LoVo (cell line): ENCODE measurements around the gene GIPR.
"Not testable (repeated sequence)": the region's sequence is repeated elsewhere in the genome, so short reads cannot be mapped to it uniquely, and the experiment has no call there.

Experiments used
- DNase-seq: peaks from one replicate; pipeline ENCODE4 v3.0.0-alpha.2; 2016; ENCODE audit warnings: low spot score

Gene GIPR

DNA sequence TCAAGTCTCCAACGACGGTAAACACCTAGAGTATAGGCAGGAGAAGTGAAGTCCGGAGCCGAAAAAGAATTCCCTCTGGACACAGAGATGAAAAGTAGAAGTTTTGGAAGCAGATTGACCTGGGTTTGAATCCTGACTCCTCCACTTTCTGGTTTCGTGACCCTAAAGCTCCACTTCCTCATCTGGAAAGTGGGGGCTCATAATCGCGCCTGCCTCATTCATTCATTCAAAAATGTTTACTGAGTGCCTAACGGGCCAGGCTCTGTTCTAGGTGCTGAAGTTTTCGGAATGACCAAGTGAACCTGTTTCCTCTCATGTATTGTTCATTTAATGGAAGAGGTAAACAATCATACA is 21.7 kb upstream of the GIPR start:
- DNase-seq = no peak

DNA sequence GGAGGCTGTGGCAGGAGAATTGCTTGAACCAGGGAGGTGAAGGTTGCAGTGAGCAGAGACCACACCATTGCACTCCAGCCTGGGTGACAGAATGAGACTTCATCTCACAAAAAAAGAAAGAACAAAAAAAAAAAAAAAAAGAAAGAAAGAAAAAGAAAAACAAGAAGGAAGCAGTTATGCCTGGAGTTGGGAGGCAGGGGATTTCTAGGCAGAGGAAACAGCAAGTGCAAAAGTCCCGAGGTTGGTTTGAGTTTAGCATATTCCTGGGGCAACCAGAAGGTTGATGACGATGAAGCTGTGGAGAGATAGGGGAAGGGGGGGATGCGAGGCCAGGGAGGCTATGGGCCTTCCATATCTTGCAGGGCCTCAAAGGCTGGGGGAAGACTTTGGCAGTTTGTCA is 17.3 kb upstream of the GIPR start:
- no peak for DNase-seq

DNA sequence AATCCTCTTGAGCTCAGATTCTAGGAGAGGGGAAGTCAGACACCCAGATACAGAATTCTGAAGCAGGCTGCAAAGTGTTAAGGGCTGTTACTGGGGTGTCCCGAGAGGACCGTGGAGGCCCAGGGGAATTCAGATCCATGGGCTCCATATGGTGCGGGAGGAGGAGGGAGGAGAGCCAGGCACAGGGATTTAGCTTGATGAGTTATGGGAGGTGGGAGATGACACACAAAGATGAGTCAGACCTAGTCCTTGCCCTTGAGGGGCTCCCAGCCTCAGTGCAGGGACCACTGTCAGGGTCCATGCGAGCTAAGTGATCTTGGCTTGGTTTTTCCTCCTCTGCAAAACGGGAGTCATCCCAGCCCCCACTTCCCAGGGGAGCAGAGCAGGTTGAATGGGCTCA is 14.4 kb upstream of the GIPR start:
- no peak for DNase-seq

DNA sequence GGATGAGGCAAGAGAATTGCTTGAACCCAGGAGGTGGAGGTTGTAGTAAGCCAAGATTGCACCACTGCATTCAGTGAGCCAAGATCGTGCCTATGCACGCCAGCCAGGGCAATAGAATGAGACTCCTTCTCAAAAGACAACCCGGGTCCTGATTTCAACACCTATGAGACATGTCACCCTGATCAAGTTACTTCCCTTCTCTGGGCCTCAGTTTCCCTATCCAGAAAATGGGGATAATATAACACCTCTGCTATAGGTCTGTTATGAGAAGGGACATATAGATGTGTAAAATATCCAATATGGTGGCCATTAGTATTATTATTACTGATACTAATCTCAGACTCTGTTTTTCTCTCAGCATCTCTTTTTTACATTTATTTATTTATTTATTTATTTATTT is 12.9 kb upstream of the GIPR start:
- DNase-seq = no peak

DNA sequence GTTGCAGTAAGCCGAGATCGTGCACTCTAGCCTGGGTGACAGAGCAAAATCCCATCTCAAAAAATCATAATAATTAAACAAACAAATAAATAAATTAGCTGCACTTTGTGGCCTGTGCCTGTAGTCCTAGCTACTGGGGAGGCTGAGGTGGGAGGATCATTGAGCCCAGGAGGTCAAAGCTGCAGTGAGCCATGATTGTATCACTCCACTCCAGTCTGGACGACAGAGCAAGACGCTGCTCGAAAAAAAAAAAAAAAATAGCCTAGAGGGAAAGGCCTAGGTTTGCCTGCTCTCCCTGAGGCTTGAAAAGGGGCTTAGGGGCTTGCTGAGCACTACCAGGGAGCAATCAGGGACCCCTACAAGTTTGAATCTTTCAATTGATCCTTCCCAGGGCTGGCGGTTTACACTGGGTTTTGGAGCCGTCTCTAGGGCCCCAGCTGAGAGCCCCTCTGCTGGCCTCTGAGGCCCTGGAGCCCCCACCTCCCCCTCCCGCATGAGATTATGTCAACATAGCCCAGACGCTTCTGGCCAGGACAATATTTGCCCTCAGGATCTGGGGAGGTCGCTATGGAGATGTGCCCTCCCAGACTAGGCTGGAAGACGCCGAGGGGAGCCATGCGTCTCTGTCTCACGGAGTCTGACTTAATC is 10.4 kb upstream of the GIPR start:
- DNase-seq = no peak

DNA sequence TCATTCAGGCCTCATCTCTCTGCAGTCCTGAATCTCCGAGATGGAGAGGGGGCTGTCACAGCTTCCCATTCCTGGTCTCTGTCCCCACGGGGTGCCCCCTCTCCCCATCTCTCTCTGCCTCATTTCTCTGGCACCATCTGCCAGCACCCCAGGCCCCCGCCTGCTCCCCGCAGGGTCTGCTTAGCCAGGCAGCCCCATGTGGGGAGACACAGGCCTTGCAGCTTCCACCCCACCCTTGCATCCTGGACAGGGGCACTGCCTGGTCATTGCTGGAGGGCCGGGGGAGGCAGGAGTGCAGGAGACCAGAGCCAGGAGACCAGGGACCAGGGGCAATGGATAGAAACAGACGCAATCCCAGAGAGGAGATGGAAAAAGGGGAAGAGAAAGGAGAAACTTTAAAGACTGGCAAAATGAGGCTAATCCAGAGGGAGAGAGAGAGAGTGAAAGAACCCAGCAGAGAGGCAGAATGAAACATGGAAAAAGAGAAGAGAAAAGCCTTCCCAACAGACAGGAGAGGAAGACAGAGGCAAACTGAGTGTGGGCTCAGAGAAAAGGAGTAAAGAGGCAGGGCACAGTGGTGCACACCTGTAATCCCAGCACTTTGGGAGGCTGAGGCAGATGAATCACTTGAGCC is 8.8 kb upstream of the GIPR start:
- no peak for DNase-seq

DNA sequence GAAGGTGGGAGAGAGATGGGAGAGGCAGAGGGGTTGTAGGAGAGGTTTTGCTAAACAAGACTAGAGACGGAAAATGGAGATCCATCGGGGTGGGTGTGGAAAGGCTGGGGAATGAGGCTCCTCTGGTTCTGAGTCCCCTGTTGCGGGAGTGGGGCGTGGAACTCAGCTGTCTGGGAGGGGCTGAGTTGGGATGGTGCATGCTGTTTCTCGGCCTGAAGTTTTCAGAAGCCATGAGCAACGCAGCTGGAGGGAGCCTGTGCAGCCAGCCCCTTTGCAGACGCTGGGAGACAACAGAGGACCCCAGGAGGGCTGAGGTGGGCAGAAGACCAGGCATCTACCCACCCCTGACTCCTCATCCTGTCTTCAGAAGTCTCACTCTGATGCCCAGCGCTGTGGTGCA is 7.4 kb upstream of the GIPR start:
- no peak for DNase-seq

DNA sequence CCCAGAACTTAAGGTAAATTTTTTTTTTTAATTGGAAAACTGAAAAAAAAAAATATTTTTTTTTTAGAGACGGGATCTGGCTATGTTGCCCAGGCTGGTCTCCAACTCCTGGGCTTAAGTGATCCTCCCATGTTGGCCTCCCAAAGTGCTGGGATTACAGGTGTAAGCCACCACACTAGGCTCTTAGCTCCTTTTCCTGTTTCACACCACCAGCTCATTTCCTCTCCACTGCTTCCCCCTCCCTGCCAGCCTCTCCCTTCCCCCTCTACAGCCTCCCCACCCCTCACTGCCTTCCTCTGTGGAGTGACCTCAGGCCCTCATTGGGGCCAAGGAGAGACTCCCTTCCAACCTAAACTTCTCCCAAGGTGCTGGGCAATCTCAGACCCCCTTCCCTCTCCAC is 4.2 kb upstream of the GIPR start:
- DNase-seq = no peak

DNA sequence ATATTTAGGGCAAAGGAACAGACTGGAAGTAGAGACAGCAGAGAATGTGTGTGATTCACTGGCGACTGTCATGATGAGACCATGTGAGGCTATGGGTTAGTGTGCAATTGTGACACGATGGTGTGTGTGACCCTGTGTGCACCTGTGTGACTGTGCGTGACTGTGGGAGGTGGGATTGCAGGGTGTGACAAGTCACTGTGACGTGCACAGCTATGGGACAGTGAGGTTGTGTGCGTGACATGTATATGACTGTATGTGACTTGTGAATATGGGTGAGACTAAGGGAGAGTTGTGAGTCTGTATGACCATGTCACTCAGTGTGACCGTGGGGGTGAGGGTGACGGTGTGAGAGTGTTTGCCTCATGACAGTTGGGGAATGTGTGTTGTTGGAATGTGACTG is 3.4 kb upstream of the GIPR start:
- no peak for DNase-seq

DNA sequence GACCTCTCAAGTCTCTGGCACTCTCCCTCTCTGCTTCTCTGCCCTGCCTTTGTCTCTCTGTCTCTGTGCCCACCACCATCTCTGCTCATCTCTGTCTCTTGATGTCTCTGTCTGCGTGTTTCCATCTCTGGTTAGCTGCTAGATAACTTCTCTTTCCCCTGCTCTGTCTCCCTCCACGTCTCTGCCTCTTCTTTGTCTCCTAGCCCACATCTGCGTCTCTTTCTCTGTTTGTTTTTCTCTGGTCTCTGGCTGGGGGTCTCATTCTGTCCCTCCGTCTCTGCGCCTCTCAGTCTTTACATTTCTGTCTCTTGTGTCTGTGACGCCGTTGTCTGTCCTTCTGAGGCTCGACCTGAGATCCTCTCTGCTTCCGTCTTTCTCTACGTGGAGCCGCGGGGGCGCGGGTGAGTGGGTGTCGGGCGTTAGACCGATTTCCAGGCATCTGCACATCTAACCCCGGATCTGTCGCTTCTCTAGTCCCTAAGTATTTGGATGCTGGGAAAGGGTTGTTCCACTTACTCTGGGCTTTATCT is 386 bp downstream of the GIPR start:
- no peak for DNase-seq

DNA sequence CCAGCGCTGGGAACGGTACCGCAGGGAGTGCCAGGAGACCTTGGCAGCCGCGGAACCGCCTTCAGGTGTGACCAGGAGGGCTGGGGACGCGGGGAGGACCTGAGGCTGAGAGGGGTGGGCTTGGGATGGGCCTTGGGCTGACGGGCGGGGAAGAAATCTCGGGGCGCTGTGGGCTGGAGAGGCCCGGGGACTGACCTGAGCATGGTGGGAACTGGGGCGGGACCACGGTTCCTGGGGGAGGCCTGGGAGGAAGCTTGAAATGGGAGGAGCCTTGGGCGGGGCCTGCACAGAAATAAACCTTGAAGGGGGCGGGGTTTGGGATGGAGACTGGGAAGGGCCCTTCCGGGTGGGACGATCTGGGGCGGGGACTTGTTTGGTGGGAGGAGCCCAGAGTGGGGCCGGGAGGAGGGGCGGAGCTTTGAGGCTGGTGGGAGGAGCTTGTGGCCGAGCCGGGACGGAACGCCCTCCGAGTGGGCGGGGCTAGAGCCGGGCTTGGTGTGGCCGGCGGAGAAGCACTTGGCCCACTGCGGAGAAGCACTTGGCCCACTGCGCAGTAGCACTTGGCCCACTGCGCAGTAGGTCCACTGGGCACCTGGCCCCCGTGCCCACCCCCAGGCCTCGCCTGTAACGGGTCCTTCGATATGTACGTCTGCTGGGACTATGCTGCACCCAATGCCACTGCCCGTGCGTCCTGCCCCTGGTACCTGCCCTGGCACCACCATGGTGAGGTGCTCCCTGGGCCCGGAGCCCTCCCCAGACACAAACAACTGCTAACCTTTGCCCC is 2.8 kb downstream of the GIPR start:
- peak; percentile 83 for DNase-seq

DNA sequence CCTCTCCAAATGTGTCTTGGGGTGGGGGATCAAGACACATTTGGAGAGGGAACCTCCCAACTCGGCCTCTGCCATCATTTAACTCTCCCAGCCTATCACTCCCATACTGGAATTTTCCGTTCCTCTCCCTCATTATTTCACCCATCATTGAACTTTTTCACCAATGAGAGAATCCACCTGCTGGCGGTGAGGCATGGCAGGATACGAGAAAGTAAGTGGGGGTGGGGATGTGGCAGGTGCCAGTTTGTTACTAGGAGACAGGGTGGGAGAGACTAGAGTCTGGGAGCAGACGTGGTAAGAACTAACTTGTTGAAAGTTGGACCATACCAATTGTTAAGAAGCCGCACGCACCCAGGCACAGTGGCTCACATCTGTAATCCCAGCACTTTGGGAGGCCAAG is 6.9 kb downstream of the GIPR start:
- no peak for DNase-seq

DNA sequence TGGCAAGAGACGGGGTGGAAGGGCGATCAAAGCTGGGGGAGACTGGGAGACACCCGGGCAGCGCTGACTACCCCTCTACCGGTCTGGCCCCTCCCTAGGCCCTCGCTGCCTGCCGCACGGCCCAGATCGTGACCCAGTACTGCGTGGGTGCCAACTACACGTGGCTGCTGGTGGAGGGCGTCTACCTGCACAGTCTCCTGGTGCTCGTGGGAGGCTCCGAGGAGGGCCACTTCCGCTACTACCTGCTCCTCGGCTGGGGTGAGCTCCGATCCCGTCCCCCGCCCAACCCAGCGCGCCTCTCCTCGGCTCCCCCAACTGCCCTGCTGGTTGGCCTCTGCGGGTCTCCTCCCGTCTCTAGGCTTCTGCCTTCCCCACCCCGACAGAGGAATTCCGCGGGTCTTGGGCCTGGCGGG is 8.8 kb downstream of the GIPR start:
- DNase-seq = no peak

DNA sequence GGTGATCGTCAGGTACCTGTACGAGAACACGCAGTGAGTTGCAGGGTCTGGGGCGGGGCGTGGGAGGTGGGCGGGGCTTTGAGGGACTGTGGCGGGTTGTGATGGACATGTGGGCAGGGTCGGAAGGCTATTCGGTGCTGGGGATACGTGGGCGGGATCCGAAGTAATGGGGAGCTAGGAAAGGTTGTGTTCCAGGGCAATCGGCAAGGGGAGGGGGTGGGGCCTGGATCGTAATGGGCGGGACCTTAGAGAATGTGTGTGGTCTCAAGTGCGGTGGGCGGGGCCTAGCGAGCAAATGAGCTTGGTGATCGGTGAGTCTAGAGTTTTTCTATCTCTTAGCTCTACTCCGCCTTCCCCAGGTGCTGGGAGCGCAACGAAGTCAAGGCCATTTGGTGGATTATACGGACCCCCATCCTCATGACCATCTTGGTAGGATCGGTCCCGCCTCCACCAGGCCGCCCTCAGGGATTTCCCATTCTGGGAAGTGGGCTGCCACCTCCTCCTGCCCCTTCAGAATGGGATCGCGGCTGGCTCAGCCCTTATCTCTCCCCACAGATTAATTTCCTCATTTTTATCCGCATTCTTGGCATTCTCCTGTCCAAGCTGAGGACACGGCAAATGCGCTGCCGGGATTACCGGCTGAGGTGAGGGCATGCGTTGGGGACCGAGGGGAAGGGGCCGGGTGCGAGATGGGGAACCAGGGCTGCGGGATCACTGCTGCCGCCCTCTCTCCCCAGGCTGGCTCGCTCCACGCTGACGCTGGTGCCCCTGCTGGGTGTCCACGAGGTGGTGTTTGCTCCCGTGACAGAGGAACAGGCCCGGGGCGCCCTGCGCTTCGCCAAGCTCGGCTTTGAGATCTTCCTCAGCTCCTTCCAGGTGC is 9.6 kb downstream of the GIPR start:
- DNase-seq = peak; percentile 86

DNA sequence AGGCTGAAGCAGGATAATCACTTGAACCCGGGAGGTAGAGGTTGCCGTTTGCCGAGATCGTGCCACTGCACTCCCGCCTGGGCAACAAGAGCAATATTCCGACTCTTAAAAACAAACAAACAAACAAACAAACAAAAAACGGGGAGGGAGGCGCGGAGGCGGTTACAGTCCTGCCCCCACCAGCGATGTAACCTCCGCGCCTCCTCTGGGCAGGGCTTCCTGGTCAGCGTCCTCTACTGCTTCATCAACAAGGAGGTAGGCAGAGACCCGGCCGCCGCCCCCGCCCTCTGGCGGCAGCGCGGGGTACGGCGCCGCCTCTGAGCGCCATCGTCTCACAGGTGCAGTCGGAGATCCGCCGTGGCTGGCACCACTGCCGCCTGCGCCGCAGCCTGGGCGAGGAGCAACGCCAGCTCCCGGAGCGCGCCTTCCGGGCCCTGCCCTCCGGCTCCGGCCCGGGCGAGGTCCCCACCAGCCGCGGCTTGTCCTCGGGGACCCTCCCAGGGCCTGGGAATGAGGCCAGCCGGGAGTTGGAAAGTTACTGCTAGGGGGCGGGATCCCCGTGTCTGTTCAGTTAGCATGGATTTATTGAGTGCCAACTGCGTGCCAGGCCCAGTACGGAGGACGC is 13.5 kb downstream of the GIPR start:
- peak; percentile 90 for DNase-seq

DNA sequence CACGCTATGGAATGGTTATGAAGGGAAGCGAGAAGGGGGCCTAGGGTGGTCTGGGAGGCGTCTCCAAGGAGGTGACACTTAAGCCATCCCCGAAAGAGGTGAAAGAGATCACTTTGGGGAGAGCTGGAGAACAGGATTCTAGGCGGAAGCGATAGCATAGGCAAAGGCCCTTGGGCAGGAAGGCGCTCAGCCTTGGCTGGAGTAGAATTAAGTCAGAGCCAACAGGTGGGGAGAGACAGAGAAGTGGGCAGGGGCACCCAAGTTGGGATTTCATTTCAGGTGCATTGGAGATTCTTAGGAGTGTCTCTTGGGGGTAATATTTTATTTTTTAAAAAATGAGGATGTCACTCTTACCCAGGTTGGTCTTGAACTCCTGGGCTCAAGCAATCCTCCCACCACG is 14.1 kb downstream of the GIPR start:
- DNase-seq = no peak

DNA sequence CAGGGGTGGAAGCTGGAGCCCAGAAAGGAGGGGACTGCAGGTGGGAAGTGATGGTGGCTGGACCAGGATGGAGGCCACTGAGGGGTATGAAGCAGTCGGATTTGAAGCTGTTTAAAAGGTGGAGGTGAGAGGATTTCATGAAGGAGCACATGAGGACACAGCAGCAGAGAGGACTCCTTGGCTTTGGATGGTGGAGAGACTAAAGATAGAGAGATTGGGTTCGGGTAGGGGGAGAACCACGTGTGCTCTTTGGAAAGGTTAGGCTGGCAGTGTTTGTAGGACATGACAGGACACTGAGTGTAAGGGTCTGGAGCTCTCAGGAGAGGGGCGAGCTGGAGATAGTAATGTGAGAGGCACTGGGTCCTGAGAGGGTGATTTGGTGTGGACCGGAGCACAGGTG is 14.9 kb downstream of the GIPR start:
- DNase-seq = no peak

DNA sequence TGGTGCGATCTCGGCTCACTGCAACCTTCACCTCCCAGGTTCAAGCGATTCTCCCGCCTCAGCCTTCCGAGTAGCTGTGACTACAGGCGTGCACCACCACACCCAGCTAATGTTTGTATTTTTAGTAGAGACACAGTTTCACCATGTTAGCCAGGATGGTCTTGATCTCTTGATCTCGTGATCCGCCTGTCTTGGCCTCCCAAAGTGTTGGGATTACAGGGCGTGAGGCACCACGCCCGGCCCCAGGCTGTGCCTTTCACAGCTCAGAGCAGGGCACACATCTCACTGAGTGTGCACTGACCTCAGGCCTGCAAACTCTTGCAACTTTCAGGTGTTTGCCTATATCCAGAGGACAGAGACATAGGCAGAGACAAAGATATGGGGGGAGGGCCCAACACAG is 17.0 kb downstream of the GIPR start:
- DNase-seq = not testable (repeated sequence)

DNA sequence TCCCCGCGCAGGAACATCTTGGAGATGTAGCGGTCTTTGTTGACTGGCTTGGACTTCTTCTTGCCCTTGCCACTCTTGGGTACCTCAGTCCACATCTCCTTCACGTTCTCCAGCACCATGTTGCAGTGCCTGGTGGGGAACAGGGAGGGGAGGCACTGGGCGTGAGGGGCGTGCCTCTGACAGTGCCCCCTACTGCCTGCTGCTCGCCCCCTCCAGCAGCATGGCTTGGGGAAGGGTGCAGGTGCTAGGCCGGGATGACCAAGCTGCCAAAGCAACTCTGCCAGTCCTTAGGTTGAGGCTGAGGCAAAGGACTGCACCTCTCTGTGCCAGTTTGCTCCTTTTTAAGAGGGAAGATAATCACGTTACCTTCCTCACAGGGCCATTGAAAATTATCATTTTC is 19.6 kb downstream of the GIPR start:
- DNase-seq = no peak

DNA sequence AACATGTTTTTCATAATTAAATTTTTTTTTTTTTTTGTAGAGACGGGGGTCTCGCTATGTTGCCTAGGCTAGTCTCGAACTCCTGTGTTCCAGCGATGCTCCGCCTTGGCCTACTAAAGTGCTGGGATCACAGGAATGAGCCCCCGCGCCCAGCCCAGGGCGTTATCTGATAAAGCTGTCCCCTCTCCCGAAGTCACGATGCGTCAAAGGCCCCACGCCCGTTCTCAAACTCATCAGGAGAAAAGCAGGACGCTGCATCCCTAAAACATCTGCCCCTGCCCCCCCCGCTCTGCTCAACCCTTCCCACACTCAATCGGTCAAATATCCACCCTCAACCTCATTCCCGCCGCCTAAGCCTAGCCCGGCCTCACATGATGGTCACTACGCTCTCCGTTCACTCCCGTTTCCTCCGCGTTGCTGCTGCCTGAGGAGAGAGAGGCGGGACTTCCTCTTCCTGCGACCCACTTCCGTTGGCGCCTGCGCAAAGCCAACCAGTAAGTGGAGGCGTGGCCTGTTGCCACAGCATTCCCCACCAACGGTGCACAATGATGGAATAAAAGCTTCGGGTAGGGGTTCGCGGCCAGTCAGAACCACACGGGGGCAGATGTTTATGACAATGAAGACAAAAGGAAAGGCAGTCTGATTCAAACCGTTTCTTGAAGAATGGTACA is 23.6 kb downstream of the GIPR start, which contains the start of gene SNRPD2:
TSS of gene SNRPD2 (minus strand) at position 438 of the 671 bp plus-strand sequence. CDS start at position 373, 65 bp downstream.
- DNase-seq = peak; percentile 95
